Osteoblast (primary cell): ENCODE results near the gene PLEKHB1. TPM values are rescaled to one million over a fixed set of nuclear protein-coding genes. Genes with fewer than 3 reads are reported as not detected.

Experiments used
- DNase-seq: peaks from one replicate; pipeline ENCODE4 v3.0.0; 2011; ENCODE audit warnings: low spot score, mixed read lengths; ENCODE audit not compliant: insufficient read length; ENCODE audit errors: missing footprints
- H2AFZ ChIP-seq: 2 replicates; pipeline ENCODE4 v1.6.0; 2011; ENCODE audit warnings: mild to moderate bottlenecking, low read length
- H3K27ac ChIP-seq: 2 replicates; pipeline ENCODE4 v1.5.1; 2011; ENCODE audit warnings: mild to moderate bottlenecking, low read depth, low read length, moderate library complexity
- H3K27me3 ChIP-seq: 2 replicates; pipeline ENCODE4 v1.6.0; 2012; ENCODE audit warnings: mild to moderate bottlenecking, control low read depth, inconsistent platforms, low read length, moderate library complexity; ENCODE audit not compliant: insufficient read depth
- H3K36me3 ChIP-seq: 2 replicates; pipeline ENCODE4 v1.5.1; 2011; ENCODE audit warnings: mild to moderate bottlenecking, low read length, control low read depth, moderate library complexity; ENCODE audit not compliant: insufficient read depth
- H3K4me1 ChIP-seq: 2 replicates; pipeline ENCODE4 v1.5.1; 2011; ENCODE audit warnings: mild to moderate bottlenecking, low read length, control low read depth, moderate library complexity; ENCODE audit not compliant: insufficient read depth
- H3K4me2 ChIP-seq: 2 replicates; pipeline ENCODE4 v1.6.0; 2011; ENCODE audit warnings: mild to moderate bottlenecking, low read length; ENCODE audit not compliant: insufficient read depth
- H3K4me3 ChIP-seq: fragments of 200-600 bp; sonication (generic); 3 replicates; pipeline ENCODE4 v1.5.1; 2012; ENCODE audit warnings: mild to moderate bottlenecking, low read length, inconsistent platforms; ENCODE audit not compliant: insufficient read depth
- H3K79me2 ChIP-seq: 2 replicates; pipeline ENCODE4 v1.6.0; 2012; ENCODE audit warnings: mild to moderate bottlenecking, low read length, control low read depth, inconsistent platforms; ENCODE audit not compliant: insufficient read depth
- H3K9me3 ChIP-seq: 2 replicates; pipeline ENCODE4 v1.5.1; 2011; ENCODE audit warnings: low read depth, low read length, control low read depth
- H4K20me1 ChIP-seq: 2 replicates; pipeline ENCODE4 v1.6.0; 2012; ENCODE audit warnings: mild to moderate bottlenecking, low read length, control low read depth; ENCODE audit not compliant: insufficient read depth
- CTCF ChIP-seq: IDR thresholded peaks from 2 replicates; pipeline ENCODE4 v1.5.1; 2011; ENCODE audit warnings: mild to moderate bottlenecking, low read depth, low read length, moderate library complexity; ENCODE audit errors: extremely low read depth
- total RNA-seq: library from RNA; depleted of rRNA; stranded (reverse); fragments of >200 nt; gene quantifications from 2 replicates; pipeline ENCODE4 v1.2.3, GENCODE V29; 2012

PLEKHB1 gene
- total RNA-seq, 1 donor, result 0.36 TPM

DNA sequence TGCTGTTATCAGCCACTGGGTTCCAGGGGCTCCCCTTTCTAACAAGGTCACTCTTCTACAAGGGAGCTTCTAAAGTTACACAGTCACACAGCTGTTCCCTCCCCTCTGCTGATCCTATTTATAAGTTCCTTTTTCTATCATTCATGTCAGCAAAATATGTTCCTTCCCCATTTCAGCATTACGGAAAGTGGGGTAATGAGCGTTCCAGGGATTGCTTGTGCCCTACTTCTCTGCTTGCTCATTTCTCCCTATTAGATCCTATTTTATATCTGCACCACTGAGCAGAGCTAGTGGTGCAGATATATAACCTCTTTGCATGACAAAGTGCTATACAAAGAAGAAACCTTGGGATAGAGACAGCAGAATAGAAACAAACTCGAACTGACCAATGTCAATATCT lies 22.7 kb upstream of the PLEKHB1 start:
- Histone ChIP-seq H2AFZ (no peak overlapping the region), H3K27me3 (peaks cover 2% of the 10 kb centered on the region), H3K4me3 (no peak overlapping the region), H4K20me1 (no peaks in the 10 kb centered on the region), H3K4me1 (no peaks in the 10 kb centered on the region), H3K79me2 (no peaks in the 10 kb centered on the region), H3K36me3 (no peaks in the 10 kb centered on the region), H3K4me2 (no peak overlapping the region), H3K27ac (no peak overlapping the region), H3K9me3 (no peaks in the 10 kb centered on the region)
- no peak for DNase-seq
- no peak for TF ChIP-seq CTCF

GRCh38 chr11:73625696-73626318 lies 20.6 kb upstream of the PLEKHB1 start:
- H4K20me1 ChIP-seq, result no peaks in the 10 kb centered on the region
- no peaks in the 10 kb centered on the region for H3K4me1 ChIP-seq
- H3K4me3 ChIP-seq, result peak overlapping the region; percentile 60
- no peaks in the 10 kb centered on the region for H3K9me3 ChIP-seq
- peak; percentile 94 for DNase-seq
- H3K27me3 ChIP-seq, result peaks cover 2% of the 10 kb centered on the region
- TF ChIP-seq CTCF, result peak; percentile 88
- H2AFZ ChIP-seq, result peak overlapping the region; percentile 88
- H3K36me3 ChIP-seq, result no peaks in the 10 kb centered on the region
- no peaks in the 10 kb centered on the region for H3K79me2 ChIP-seq
- no peak overlapping the region for H3K27ac ChIP-seq
- peak overlapping the region; percentile 82 for H3K4me2 ChIP-seq

DNA sequence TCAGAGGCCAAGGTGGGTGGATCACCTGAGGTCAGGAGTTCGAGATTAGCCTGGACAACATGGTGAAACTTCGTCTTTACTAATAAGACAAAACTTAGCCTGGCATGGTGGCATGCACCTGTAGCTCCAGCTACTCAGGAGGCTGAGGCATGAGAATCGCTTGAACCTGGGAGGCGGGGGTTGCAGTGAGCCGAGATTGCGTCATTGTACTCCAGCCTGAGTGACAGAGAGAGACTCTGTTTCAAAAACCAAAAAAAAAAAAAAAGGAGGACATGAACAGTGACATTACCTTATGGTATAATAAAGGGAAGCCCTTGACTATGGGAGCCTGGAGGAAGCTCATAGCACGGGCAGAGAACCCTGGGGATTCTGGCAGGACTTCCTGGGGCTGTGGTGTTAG lies 16.5 kb upstream of the PLEKHB1 start:
- H3K4me2 ChIP-seq, result no peak overlapping the region
- no peaks in the 10 kb centered on the region for H3K36me3 ChIP-seq
- no peaks in the 10 kb centered on the region for H3K4me1 ChIP-seq
- TF ChIP-seq CTCF, result no peak
- DNase-seq, result no peak
- H3K27me3 ChIP-seq, result no peaks in the 10 kb centered on the region
- H3K9me3 ChIP-seq, result no peaks in the 10 kb centered on the region
- no peak overlapping the region for H3K4me3 ChIP-seq
- no peak overlapping the region for H3K27ac ChIP-seq
- no peaks in the 10 kb centered on the region for H3K79me2 ChIP-seq
- no peak overlapping the region for H2AFZ ChIP-seq
- H4K20me1 ChIP-seq, result no peaks in the 10 kb centered on the region

GRCh38 chr11:73632996-73633395 lies 13.4 kb upstream of the PLEKHB1 start:
- Histone ChIP-seq H3K4me2 (no peak overlapping the region), H3K79me2 (no peaks in the 10 kb centered on the region)

More at GRCh38 chr11:73632996-73633395, 13.4 kb upstream of the PLEKHB1 start:
- DNase-seq, result no peak
- no peak overlapping the region for H2AFZ ChIP-seq
- H3K27me3 ChIP-seq, result peaks cover under 1% of the 10 kb centered on the region
- H3K27ac ChIP-seq, result no peak overlapping the region
- TF ChIP-seq CTCF, result no peak
- no peaks in the 10 kb centered on the region for H4K20me1 ChIP-seq
- no peaks in the 10 kb centered on the region for H3K9me3 ChIP-seq
- H3K4me1 ChIP-seq, result no peaks in the 10 kb centered on the region
- no peaks in the 10 kb centered on the region for H3K36me3 ChIP-seq
- H3K4me3 ChIP-seq, result no peak overlapping the region
